SU-DHL-6 (cell line): ENCODE measurements around the gene CDRT15L2.
"Not testable (repeated sequence)": the region's sequence is repeated elsewhere in the genome, so short reads cannot be mapped to it uniquely, and the experiment has no call there.

ENCODE experiments used
- CTCF ChIP-seq: fragments of 200-600 bp; sonication (generic); IDR thresholded peaks from one replicate; pipeline ENCODE4 v1.5.1; 2017; ENCODE audit warnings: antibody characterized with exemption, mild to moderate bottlenecking, low read length, moderate library complexity; ENCODE audit not compliant: insufficient read depth, poor library complexity, severe bottlenecking
- EZH2phosphoT487 ChIP-seq: fragments of 200-600 bp; sonication (generic), shearing (Covaris generic); conservative IDR thresholded peaks from 2 replicates; pipeline ENCODE4 v1.6.1; 2018; ENCODE audit warnings: mild to moderate bottlenecking, antibody characterized with exemption, low read length, moderate library complexity, mixed read lengths

- not testable (repeated sequence) for TF ChIP-seq CTCF, EZH2phosphoT487
Observed at GRCh38 chr17:20605568-20605967, 26.0 kb downstream of the CDRT15L2 start.
